Activated T-helper 1 cell treated with anti-CD3 and anti-CD28 coated beads, Interleukin-12 subunit alpha, Interleukin-12 subunit beta, Interleukin-2, Interleukin-4 antibody, amounts not matched to agents 30 ng/mL and 10 ng/mL and 1 ng/mL, durations not matched to agents 14 hours and 24 hours and 36 hours (primary cell): Measurements from ENCODE around the gene BARX1. TPM values are rescaled to one million over a fixed set of nuclear protein-coding genes. Genes with fewer than 3 reads are reported as not detected.
"Not testable (repeated sequence)": the region's sequence is repeated elsewhere in the genome, so short reads cannot be mapped to it uniquely, and the experiment has no call there.

Experiments used
- DNase-seq: peaks from one replicate; pipeline ENCODE4 v3.0.0; 2021; ENCODE audit warnings: low spot score
- H3K27ac Mint-ChIP-seq: one replicate; pipeline ENCODE4 v1.8.0; 2021; ENCODE audit warnings: mild to moderate bottlenecking, mixed read lengths
- H3K27me3 Mint-ChIP-seq: one replicate; pipeline ENCODE4 v1.8.0; 2022; ENCODE audit warnings: mild to moderate bottlenecking, moderate library complexity, mixed read lengths; ENCODE audit not compliant: insufficient read depth
- H3K36me3 Mint-ChIP-seq: one replicate; pipeline ENCODE4 v1.8.0; 2021; ENCODE audit warnings: low read depth, mixed read lengths
- H3K4me1 Mint-ChIP-seq: one replicate; pipeline ENCODE4 v1.8.0; 2021; ENCODE audit warnings: low read depth, mixed read lengths
- H3K4me3 Mint-ChIP-seq: one replicate; pipeline ENCODE4 v1.8.0; 2021; ENCODE audit warnings: mild to moderate bottlenecking, moderate library complexity, mixed read lengths
- H3K9me3 Mint-ChIP-seq: one replicate; pipeline ENCODE4 v1.8.0; 2021; ENCODE audit warnings: mixed read lengths
- intact Hi-C: fragments of 100-400 bp; cut with micrococcal nuclease; formaldehyde crosslinking; loops from one replicate; pipeline ENCODE4 v1.15.1; 2024
- total RNA-seq: library from RNA; stranded (reverse); gene quantifications from 2 replicates; pipeline ENCODE4 v1.2.3, GENCODE V29; 2022

Gene BARX1
- total RNA-seq, 1 donor from 2014 or later = 0.21 TPM

GRCh38 chr9:93976973-93977372 lies 21.8 kb upstream of the BARX1 start:
- intact Hi-C loops = no loop called here
- no peak overlapping the region for H3K27ac Mint-ChIP-seq
- H3K4me3 Mint-ChIP-seq = no peak overlapping the region
- H3K9me3 Mint-ChIP-seq = peaks cover 4% of the 10 kb centered on the region
- no peaks in the 10 kb centered on the region for H3K4me1 Mint-ChIP-seq
- H3K27me3 Mint-ChIP-seq = peaks cover 4% of the 10 kb centered on the region
- DNase-seq = no peak
- H3K36me3 Mint-ChIP-seq = no peaks in the 10 kb centered on the region

GRCh38 chr9:93976081-93976480 lies 20.9 kb upstream of the BARX1 start:
- intact Hi-C loops = no loop called here
- Mint-ChIP-seq H3K9me3 (peaks cover 4% of the 10 kb centered on the region), H3K4me3 (no peak overlapping the region), H3K27me3 (no peaks in the 10 kb centered on the region), H3K36me3 (no peaks in the 10 kb centered on the region), H3K27ac (no peak overlapping the region), H3K4me1 (no peaks in the 10 kb centered on the region)
- DNase-seq = no peak

- intact Hi-C loops = no loop called here
- Mint-ChIP-seq H3K9me3 (peaks cover 4% of the 10 kb centered on the region), H3K27ac (no peak overlapping the region), H3K27me3 (peaks cover 2% of the 10 kb centered on the region), H3K4me1 (no peaks in the 10 kb centered on the region), H3K4me3 (no peak overlapping the region), H3K36me3 (no peaks in the 10 kb centered on the region)
- no peak for DNase-seq
These were observed 20.1 kb upstream of the BARX1 start for GRCh38 chr9:93975262-93975661.

GRCh38 chr9:93974151-93974550 lies 19.0 kb upstream of the BARX1 start:
- peaks cover 4% of the 10 kb centered on the region for H3K9me3 Mint-ChIP-seq
- no peak overlapping the region for H3K27ac Mint-ChIP-seq
- no peak for DNase-seq
- peaks cover 2% of the 10 kb centered on the region for H3K27me3 Mint-ChIP-seq
- H3K4me3 Mint-ChIP-seq = no peak overlapping the region
- no peaks in the 10 kb centered on the region for H3K36me3 Mint-ChIP-seq
- intact Hi-C loops = no loop called here
- no peaks in the 10 kb centered on the region for H3K4me1 Mint-ChIP-seq

GRCh38 chr9:93972655-93973054 lies 17.5 kb upstream of the BARX1 start:
- not testable (repeated sequence) for H3K4me1 Mint-ChIP-seq

GRCh38 chr9:93969328-93969661 lies 14.1 kb upstream of the BARX1 start:
- DNase-seq = no peak
- intact Hi-C loops = no loop called here
- no peak overlapping the region for H3K27ac Mint-ChIP-seq
- H3K4me3 Mint-ChIP-seq = no peak overlapping the region
- peaks cover 5% of the 10 kb centered on the region for H3K27me3 Mint-ChIP-seq
- H3K36me3 Mint-ChIP-seq = no peaks in the 10 kb centered on the region
- H3K9me3 Mint-ChIP-seq = peaks cover 4% of the 10 kb centered on the region
- no peaks in the 10 kb centered on the region for H3K4me1 Mint-ChIP-seq

More at GRCh38 chr9:93972655-93973054, 17.5 kb upstream of the BARX1 start:
- H3K36me3 Mint-ChIP-seq, H3K4me3 Mint-ChIP-seq, intact Hi-C loops, H3K27ac Mint-ChIP-seq, H3K27me3 Mint-ChIP-seq, H3K9me3 Mint-ChIP-seq, DNase-seq: not testable (repeated sequence)

- no peak for DNase-seq
- Mint-ChIP-seq H3K4me3 (no peak overlapping the region), H3K36me3 (no peaks in the 10 kb centered on the region), H3K27ac (no peak overlapping the region), H3K9me3 (peaks cover 4% of the 10 kb centered on the region), H3K4me1 (no peaks in the 10 kb centered on the region), H3K27me3 (peaks cover 5% of the 10 kb centered on the region)
- intact Hi-C loops = no loop called here
These were observed 13.5 kb upstream of the BARX1 start for GRCh38 chr9:93968451-93969327.

GRCh38 chr9:93967020-93967803 lies 12.1 kb upstream of the BARX1 start:
- Mint-ChIP-seq H3K4me1 (peaks cover 11% of the 10 kb centered on the region), H3K36me3 (no peaks in the 10 kb centered on the region), H3K4me3 (no peak overlapping the region), H3K27ac (no peak overlapping the region), H3K9me3 (no peaks in the 10 kb centered on the region), H3K27me3 (peaks cover 10% of the 10 kb centered on the region)
- intact Hi-C loops = no loop called here
- no peak for DNase-seq

- Mint-ChIP-seq H3K27ac (no peak overlapping the region), H3K4me3 (no peak overlapping the region), H3K27me3 (peaks cover 20% of the 10 kb centered on the region), H3K4me1 (peaks cover 15% of the 10 kb centered on the region), H3K36me3 (no peaks in the 10 kb centered on the region), H3K9me3 (no peaks in the 10 kb centered on the region)
- intact Hi-C loops = no loop called here
- no peak for DNase-seq
These were observed 10.8 kb upstream of the BARX1 start for GRCh38 chr9:93965830-93966577.

GRCh38 chr9:93964685-93965084 lies 9.5 kb upstream of the BARX1 start:
- H3K9me3 Mint-ChIP-seq = no peaks in the 10 kb centered on the region
- no peaks in the 10 kb centered on the region for H3K36me3 Mint-ChIP-seq
- no peak for DNase-seq
- intact Hi-C loops = no loop called here
- peaks cover 16% of the 10 kb centered on the region for H3K4me1 Mint-ChIP-seq
- H3K4me3 Mint-ChIP-seq = no peak overlapping the region
- H3K27me3 Mint-ChIP-seq = peaks cover 26% of the 10 kb centered on the region
- H3K27ac Mint-ChIP-seq = no peak overlapping the region

GRCh38 chr9:93963969-93964368 lies 8.8 kb upstream of the BARX1 start:
- H3K27me3 Mint-ChIP-seq = peaks cover 33% of the 10 kb centered on the region
- H3K4me3 Mint-ChIP-seq = no peak overlapping the region
- no peaks in the 10 kb centered on the region for H3K36me3 Mint-ChIP-seq
- no peaks in the 10 kb centered on the region for H3K9me3 Mint-ChIP-seq
- intact Hi-C loops = loop anchor here (1.0 kb wide), 3 partner anchors 138 to 804 kb away; no protein-coding TSS in a partner anchor
- DNase-seq = no peak
- H3K27ac Mint-ChIP-seq = no peak overlapping the region
- H3K4me1 Mint-ChIP-seq = peaks cover 16% of the 10 kb centered on the region

- intact Hi-C loops = loop anchor here (1.0 kb wide), 3 partner anchors 137 to 803 kb away; no protein-coding TSS in a partner anchor
- H3K27me3 Mint-ChIP-seq = peaks cover 37% of the 10 kb centered on the region
These were observed 8.3 kb upstream of the BARX1 start for GRCh38 chr9:93963489-93963888.

More at GRCh38 chr9:93963489-93963888, 8.3 kb upstream of the BARX1 start:
- not testable (repeated sequence) for DNase-seq, H3K9me3 Mint-ChIP-seq, H3K36me3 Mint-ChIP-seq, H3K4me3 Mint-ChIP-seq, H3K27ac Mint-ChIP-seq
- peaks cover 16% of the 10 kb centered on the region for H3K4me1 Mint-ChIP-seq
